Measurements from ENCODE around the gene MICU2.
"Not testable (repeated sequence)": the region's sequence is repeated elsewhere in the genome, so short reads cannot be mapped to it uniquely, and the experiment has no call there.

The MICU2 gene

DNA sequence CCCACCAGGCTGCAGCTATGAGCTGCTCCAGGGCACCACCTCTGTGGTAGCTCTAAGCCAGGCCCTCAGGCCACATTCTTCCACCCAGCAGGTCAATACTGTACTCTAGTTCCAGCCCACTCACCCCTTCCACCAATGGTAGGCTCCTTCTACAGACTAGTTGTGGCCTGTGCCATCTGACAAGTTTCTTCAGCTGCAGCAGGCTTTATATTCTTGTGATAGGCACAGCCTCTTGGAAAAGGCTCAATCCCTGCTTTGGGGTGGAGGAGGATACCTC, 8.5 kb downstream of the MICU2 start:
- in situ Hi-C loops (cut with MboI; ENCODE audit: low sequenced_read_pairs), result no loop called here

DNA sequence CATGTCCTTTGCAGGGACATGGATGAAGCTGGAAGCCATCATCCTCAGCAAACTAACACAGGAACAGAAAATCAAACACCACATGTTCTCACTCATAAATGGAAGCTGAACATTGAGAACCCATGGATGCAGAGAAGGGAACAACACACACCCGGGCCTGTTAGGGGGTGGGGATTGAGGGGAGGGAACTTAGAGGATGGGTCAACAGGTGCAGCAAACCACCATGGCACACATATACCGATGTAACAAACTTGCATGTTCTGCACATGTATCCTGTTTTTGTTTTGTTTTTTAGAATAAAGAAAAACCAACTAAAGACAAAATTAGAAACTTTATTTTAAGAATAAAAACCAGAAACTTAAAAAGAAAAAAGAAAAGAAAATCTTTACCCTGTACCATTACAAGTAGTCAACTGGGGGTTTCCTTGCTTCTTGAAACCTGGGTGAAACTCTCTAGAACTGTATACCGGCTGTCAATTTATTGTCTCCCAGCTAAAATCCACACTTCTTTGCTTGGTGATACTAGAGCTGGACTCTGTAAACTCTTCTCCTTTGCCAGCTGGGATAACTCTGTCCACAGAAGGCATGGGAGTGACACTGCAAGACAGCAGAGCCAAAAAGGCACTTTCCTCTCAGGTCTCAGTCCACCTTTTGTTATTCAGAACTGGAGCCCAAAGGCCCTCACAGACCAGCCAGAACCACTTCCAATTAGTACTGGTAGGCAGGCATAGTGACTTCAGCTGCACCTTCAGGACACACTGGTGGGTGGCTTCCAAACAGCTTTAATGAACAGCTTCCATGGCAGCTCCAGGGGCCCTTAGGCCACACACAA, 9.0 kb downstream of the MICU2 start:
- in situ Hi-C loops (cut with MboI; ENCODE audit: low sequenced_read_pairs), result no loop called here

DNA sequence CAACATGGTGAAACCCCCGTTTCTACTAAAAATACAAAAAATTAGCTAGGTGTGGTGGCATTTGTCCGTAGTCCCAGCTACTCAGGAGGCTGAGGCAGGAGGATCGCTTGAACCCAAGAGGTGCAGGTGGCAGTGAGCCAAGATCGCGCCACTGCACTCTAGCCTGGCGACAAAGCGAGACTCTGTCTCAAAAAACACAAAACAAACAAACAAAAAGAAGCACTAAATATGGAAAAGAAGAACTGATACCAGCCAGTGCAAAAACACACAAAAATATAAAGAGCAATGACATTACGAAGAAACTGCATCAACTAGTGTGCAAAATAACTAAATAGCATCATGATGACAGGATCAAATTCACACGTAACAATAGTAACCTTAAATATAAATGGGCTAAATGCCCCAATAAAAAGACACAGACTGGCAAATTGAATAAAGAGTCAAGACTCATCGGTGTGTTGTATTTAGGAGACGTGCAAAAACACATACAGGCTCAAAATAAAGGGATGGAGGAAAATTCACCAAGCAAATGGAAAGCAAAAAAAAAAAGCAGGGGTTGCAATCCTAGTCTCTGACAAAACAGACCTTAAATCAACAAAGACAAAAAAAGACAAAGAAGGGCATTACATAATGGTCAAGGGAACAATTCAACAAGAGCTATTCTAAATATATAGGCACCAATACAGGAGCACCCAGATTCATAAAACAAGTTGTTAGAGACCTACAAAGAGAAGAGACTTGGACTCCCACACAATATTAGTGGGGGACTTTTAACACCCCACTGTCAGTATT, 13.1 kb downstream of the MICU2 start:
- in situ Hi-C loops (cut with MboI; ENCODE audit: low sequenced_read_pairs), result not testable (repeated sequence)

DNA sequence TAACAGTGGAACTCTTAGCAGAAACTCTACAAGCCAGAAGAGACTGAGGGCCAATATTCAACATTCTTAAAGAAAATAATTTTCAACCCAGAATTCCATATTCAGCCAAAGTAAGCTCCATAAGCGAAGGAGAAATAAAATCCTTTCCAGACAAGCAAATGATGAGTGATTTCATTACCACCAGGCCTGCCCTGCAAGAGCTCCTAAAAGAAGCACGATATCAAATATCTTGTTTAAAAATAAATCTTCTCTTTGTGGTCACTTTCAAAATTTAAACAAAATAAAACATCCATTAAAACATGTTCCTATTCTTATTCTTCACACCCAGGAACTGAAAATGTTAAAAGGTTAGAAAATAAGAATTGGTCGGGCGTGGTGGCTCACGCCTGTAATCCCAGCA, 13.7 kb downstream of the MICU2 start:
- in situ Hi-C loops (cut with MboI; ENCODE audit: low sequenced_read_pairs), result no loop called here

DNA sequence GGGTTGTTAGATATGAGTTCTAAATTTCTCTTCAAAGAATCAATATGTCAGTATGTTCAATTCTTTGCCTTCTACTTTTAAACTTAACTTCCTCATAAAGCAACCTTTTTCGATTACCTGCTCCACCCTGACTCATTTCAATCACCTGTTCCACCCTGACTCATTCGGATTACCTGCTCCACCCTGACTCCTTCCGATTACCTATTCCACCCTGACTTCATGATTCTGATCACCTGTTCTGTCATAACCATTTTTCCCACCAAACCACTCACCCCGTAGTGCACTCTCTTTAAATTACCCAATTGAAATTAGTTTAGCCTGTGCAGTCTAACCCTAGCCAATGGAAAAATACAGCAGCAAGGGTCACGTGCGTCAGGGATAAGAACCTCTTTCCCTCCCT, 14.5 kb downstream of the MICU2 start:
- in situ Hi-C loops (cut with MboI; ENCODE audit: low sequenced_read_pairs), result not testable (repeated sequence)

DNA sequence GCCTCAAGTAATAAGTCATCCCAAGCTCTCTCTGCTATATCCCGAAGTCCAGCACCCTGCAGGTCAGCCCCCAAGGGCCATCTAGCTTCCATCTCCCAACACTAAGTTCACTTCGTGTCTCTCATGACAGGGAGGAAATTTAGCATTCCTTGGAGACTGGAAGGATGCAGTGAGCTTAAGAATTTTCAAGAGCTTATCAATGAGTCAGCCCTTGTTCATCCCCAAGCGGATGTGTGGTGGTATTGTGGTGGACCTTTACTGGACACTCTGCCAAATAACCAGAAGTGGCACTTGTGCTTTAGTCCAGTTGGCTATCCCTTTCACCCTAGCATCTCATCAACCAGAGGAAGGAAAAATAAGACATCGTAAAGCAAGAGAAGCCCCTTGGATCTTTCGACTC, 15.6 kb downstream of the MICU2 start:
- in situ Hi-C loops (cut with MboI; ENCODE audit: low sequenced_read_pairs), result not testable (repeated sequence)

DNA sequence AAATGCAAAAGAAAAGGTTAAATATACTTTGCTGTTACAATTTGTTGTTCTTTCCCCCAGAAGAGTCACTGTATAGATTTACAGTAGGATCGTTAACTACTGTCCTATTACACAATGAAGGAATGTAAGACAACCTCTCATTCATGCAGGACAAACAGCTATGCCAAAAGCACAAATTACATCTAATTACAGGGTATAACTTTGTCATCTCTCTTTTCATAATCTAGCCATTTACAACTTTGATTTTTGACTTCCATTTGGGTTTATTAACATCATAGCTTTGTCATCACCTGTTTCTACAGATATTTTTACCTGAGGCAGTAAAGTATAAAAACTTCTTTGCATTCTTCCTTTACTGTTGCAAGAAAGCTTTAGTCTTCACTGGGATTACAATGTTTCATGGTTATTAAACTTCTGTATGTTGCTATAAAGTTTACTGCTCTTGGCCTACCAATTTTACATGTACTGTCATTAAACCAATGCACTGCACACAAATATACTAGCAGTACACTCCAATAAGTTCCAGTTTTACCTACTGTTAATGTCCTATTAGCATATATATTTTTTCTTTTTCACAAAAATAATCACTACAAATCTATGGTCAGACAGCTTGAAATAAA, 18.9 kb downstream of the MICU2 start:
- in situ Hi-C loops (cut with MboI; ENCODE audit: low sequenced_read_pairs), result no loop called here

DNA sequence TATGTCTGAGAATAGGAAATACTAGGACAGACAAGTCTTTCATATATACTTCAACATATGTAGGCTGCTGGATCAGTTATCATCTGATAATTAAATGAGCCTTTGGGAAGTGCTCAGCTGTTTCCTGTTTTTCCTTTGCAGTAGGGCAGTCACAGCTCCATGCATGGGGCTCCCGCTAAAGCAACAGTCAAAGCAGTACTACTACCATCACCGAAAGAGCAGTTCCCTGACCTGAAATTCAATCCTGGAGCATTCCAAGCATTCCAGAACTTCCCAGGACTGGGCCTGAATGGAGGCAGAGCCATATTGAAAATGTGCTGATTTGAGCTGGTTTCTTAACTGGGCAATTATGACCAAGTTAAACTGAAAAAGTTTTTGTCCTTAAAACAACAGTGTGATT, 20.5 kb downstream of the MICU2 start:
- in situ Hi-C loops (cut with MboI; ENCODE audit: low sequenced_read_pairs), result no loop called here

DNA sequence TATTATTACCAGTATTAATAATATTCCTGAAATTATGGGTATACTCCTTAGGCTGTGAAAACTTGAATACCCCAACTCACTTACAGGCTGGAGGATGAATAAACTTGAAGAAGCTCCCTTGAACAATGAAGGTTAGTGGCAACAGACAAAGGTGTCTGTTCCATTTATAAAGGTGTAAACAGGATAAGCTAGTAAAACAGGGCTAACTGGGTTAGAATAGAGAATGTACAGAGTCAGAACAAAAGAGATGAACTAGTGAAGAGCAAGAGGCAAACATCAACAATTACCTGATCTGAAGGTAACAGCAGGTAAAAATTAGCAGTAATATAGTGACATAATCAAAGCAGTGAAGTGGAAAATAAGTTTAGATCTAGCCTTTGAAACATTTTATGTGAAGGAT, 23.2 kb downstream of the MICU2 start:
- in situ Hi-C loops (cut with MboI; ENCODE audit: low sequenced_read_pairs), result no loop called here

DNA sequence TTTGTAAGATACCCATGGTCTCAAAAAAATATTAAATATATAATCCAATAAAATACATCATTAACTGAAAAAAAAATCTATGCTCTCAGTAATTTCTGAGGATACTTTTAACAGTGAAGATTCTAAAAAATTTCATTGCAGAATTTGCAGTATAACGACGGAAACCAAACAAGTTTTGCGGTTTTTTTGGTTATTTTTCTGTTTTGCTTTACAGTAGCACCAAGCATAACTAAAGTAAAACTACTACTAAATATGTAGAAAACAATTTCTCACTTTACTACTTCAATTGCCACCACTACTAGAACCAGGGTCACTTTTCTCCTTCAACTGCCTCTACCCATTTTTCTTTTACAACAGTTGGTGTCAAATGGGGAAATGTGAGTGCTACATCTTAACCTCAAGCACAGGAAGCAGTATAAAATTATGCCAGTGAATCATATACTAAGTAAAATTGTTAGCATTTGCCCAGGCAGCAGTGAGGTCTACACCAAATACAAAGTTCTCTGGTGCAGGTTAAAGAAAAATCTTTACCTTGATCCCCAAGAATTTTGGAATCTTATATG, 24.1 kb downstream of the MICU2 start:
- in situ Hi-C loops (cut with MboI; ENCODE audit: low sequenced_read_pairs), result no loop called here

DNA sequence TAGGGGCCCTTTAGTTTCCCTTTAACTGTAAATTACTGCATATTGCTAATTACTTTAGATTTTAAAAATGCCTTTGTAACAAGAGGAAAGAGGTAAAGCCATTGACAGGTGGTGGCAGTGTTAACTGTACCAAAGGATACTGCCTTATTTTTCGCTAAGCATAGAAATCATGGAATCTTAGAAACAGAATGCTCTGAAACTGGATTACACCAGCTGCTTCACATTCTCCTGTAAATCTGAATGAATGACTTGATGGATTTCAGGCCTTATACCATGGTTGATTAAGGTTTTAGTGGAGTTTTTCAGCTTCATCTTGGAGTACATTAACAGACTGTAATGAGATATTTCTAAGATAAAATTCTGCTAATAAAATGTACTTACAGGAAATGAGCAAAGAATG, 25.2 kb downstream of the MICU2 start:
- in situ Hi-C loops (cut with MboI; ENCODE audit: low sequenced_read_pairs), result no loop called here

DNA sequence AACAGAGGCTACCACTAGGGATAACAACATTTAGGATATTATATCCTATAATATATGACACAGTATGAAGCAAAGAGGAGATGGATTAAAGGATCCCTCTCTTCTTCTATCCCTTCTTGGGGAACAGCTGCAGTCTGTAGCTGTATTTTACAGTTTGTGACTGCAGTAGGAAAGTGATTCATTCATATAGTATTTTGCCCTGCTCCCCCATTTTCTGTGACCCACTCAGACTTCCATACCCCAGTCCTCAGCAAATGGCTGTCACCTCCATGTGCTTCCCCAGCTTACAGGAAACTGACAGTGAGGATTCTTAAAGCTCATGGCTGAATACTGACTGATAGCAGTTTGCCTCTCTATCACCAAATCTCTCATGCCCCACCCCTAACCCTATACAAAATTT, 27.5 kb downstream of the MICU2 start:
- in situ Hi-C loops (cut with MboI; ENCODE audit: low sequenced_read_pairs), result no loop called here

DNA sequence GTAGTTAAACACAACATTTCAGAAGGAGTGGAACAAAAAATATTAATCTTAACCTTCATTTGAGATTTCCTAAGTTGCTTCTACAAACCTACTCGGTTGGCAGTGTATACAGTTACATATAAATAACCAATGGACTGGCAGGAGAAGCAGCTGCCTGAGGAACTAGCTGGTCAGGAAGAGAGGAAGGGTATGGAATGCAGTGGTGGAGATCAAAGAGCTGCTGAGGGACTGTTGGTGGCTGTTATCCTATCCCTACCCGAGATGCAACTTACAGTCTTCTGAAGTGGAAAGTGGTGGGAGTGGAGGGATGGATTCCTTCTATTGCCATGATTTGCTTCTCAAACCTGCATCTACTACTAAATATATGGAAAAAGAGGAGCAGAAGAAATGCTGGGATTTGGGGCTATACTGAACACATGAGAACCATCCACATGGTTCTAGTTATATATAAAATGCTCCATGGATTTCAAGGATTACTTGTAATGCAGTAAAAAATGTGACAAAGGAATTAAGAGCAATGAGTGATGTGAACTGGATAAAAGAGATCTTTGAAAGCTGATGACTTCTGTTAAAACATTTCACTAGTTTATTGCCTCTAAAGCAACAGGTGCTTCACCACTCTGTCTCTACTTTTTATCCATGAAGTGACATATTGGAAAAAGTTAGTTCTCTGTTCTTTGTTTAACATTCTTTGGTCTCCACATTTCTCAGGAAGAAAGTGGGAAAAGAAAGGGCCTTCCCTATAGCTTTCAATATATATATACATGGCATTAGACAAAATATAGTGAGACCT, 29.9 kb downstream of the MICU2 start:
- in situ Hi-C loops (cut with MboI; ENCODE audit: low sequenced_read_pairs), result no loop called here

DNA sequence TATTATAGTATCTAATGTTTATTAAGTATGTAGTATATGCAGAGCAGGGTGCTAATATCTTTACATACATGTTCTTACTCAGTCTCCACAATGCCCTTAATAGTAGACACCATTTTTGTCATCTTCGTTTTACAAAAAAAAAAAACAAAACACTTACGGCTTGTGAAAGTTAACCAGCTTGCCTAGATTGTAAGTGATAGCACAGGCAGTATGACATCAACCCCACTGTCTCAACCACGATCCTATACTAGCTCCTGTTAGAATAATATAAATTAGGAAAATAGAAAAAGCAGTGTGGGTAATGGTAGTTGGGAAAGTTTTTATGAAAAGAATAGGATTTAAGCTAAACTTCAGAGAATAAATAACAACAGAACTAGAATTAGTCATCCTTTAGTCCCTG, 34.3 kb downstream of the MICU2 start:
- in situ Hi-C loops (cut with MboI; ENCODE audit: low sequenced_read_pairs), result no loop called here

DNA sequence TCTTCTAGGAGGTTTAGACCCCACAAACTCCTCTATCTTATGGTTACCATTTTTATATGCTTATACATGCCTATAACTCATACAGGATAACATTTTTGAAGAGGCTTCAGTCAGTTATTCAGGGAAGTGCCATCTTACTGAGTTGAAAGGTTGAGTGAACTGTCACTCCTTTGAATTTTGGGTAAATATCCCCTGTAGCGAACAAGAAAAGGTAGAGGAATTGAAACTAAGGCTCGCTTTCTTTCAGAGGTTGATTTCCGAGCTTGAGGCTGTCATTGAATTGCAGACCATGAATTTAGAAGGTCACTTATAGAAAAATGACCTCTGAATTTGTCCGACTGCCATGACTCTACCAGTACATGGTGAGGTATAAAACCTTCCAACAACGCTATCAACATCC, 35.1 kb downstream of the MICU2 start:
- in situ Hi-C loops (cut with MboI; ENCODE audit: low sequenced_read_pairs), result no loop called here

DNA sequence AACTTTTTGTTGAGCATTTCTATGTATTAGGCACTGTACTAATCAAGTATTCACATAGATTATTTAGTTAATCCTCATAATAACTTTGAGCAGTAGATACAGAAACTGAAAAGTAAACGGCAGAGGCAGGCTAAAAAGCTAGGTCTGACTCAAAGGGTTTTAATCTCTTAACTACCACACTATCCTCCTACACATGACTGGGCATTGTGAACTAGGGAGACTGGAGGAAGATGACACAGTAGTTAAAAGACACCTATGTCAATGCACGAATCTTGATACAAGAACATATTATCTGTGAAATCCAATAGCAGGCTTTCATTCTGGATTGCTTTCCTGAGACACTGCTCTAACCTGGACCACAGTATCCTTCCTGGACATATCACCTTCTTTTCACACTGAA, 36.3 kb downstream of the MICU2 start:
- in situ Hi-C loops (cut with MboI; ENCODE audit: low sequenced_read_pairs), result no loop called here

DNA sequence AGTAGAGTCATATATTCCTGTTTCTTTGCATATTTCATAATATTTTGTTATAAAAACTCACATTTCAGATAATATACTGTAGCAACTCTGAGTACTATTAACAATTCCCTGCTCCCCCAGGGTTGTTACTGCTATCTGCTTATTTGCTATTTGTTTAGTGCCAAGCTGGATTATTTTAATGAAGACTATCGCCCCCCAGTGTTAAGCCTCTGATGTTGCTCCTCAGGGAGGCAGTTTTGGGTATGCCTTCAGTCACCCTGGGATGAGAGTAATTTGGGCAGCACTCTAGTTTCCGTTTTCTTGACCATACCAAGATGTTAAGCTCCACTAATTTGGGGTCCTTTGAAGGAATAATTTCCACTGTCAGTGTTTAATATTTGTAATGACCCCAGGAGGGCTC, 46.0 kb downstream of the MICU2 start:
- in situ Hi-C loops (cut with MboI; ENCODE audit: low sequenced_read_pairs), result no loop called here

DNA sequence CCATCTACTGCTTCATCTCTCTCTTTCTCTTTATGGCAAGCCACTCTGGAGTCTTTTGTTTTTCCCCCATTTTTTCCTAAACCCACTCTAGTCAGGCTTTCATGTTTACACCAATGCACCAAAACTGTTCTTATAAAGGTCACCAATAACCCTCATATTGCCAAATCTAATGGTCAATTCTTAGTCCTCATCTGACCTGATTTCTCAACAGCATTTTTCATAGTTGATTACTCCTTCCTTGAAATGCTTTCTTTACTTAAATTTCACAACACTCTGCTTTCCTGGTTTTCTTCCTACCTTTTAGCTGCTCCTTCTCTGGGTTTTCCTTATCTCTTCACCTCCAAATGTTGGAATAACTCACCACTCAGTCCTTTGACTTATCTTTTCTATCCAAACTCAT, 47.9 kb downstream of the MICU2 start:
- in situ Hi-C loops (cut with MboI; ENCODE audit: low sequenced_read_pairs), result no loop called here

DNA sequence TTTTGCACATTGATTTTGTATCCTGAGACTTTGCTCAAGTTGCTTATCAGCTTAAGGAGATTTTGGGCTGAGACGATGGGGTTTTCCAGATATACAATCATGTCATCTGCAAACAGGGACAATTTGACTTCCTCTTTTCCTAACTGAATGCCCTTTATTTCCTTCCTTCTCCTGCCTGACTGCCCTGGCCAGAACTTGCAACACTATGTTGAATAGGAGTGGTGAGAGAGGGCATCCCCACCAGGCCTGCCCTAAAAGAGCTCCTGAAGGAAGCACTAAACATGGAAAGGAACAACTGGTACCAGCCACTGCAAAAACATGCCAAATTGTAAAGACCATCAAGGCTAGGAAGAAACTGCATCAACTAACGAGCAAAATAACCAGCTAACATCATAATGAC, 50.7 kb downstream of the MICU2 start:
- in situ Hi-C loops (cut with MboI; ENCODE audit: low sequenced_read_pairs), result not testable (repeated sequence)

DNA sequence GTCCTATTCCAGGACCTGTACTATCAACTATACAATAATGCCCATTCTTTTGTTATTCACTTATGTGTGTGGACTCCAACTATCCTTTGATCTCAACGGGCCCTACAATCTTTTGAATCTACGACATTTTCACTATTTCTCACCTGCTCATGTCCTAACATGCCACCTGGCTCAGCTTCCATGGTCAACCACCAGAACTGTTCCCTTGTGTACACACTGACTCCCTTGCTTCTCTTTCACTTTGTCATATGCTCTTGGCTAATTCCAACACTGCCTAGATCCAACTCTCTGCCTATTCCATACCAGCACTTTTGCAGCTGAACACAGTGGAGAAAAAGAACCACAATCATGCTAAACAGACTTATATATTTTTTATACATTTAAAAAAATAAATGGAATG, 53.1 kb downstream of the MICU2 start:
- in situ Hi-C loops (cut with MboI; ENCODE audit: low sequenced_read_pairs), result no loop called here

DNA sequence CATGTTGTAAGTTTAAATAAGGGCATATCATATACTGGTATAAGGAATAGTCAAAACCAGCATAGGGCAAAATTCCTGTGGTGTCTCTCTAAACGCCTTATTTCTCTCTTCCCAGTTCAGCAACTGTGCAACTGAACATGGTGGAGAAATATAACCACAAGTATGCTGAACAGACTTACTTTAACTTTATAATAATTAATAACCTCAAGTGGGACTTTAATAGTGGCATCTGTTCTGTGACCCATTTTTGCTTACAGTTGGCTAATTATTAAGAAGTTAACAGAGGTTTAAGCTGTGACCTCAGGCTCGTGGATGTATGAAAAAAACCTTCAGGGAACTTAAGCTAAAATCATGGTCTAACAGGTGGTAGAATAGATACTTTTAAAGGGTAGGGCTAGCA, 54.3 kb downstream of the MICU2 start:
- in situ Hi-C loops (cut with MboI; ENCODE audit: low sequenced_read_pairs), result no loop called here

All from HL-60/S4 treated with phorbol 12-myristate 13-acetate at 8.2 ng/mL for 4 days and 3 days (cell line).